Measurements from ENCODE around the gene ADCY9. TPM values are rescaled to one million over a fixed set of nuclear protein-coding genes. Genes with fewer than 3 reads are reported as not detected.
"Not testable (repeated sequence)": the region's sequence is repeated elsewhere in the genome, so short reads cannot be mapped to it uniquely, and the experiment has no call there.

Gene ADCY9
- total and polyA plus RNA-seq, 2 donors from 2014 or later, result 6.8 to 23.7 TPM

DNA sequence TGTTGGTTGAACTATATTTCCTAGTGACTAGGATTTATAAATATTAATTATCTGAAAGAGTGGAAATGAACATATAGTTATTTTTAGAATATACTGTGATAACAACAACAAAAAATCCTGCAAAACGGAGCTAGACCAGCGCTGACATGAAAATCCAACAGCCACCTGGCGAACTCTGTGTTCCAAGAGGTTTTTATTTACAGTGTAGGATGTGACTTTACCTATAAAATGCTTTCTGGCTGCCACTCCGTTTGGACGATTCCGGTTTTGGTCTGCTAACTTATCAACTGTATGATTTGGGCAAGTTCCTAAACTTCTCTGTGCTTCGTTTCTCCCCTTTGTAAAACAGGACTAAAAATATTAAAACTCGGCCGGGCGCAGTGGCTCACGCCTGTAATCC is 73.7 kb downstream of the ADCY9 start:
- H3K36me3 ChIP-seq (ENCODE audit: control insufficient read depth in 2 of 3, insufficient read depth in 3 of 3, low read length in 3 of 3), result no peaks in the 10 kb centered on the region
- H3K4me3 ChIP-seq (ENCODE audit: low read length in 3 of 3), result no peak overlapping the region
- FAIRE-seq (no peak), DNase-seq (no peak)
- intact Hi-C loops (cut with DNase I), result no loop called here
- H3K27me3 ChIP-seq (ENCODE audit: control insufficient read depth, insufficient read depth, low read length), result no peaks in the 10 kb centered on the region
- H3K9me3 ChIP-seq (ENCODE audit: control insufficient read depth in 2 of 3, insufficient read depth in 1 of 3, low read length in 3 of 3), result no peaks in the 10 kb centered on the region
- no peaks in the 10 kb centered on the region for H3K4me1 ChIP-seq (ENCODE audit: control insufficient read depth in 2 of 3, insufficient read depth in 2 of 3, low read depth in 1 of 3, low read length in 3 of 3)
- no peak overlapping the region for H3K9ac ChIP-seq (ENCODE audit: low read length in 3 of 3)
- TF ChIP-seq, protein P1, sequence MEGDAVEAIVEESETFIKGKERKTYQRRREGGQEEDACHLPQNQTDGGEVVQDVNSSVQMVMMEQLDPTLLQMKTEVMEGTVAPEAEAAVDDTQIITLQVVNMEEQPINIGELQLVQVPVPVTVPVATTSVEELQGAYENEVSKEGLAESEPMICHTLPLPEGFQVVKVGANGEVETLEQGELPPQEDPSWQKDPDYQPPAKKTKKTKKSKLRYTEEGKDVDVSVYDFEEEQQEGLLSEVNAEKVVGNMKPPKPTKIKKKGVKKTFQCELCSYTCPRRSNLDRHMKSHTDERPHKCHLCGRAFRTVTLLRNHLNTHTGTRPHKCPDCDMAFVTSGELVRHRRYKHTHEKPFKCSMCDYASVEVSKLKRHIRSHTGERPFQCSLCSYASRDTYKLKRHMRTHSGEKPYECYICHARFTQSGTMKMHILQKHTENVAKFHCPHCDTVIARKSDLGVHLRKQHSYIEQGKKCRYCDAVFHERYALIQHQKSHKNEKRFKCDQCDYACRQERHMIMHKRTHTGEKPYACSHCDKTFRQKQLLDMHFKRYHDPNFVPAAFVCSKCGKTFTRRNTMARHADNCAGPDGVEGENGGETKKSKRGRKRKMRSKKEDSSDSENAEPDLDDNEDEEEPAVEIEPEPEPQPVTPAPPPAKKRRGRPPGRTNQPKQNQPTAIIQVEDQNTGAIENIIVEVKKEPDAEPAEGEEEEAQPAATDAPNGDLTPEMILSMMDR (IDR thresholded peaks at IDR 0.05; ENCODE audit: borderline replicate concordance, extremely low read depth, insufficient read depth), result no peak
- H3K27ac ChIP-seq (ENCODE audit: low read depth in 2 of 2, low read length in 2 of 2), result no peak overlapping the region

DNA sequence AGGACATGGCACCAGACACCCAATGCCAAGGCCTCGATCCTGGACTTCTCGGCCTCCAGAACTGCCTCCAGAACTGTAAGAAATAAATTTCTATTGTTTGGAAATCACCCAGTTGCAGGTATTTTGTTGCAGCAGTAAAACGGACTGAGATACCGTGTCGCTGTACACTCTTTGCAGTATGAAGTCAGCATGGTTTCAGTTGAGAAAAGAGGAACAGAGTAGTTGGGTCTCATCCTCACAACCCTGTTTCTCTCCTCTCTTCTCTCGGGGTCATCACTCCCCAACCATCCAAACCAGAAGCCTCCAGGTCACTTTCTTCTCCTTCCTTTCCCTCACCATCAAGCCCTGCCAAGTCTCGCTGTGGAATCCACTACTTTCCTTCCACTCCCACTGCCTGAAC is 77.8 kb downstream of the ADCY9 start:
- TF ChIP-seq, protein P1 (IDR thresholded peaks at IDR 0.05; ENCODE audit: borderline replicate concordance, extremely low read depth, insufficient read depth), result no peak
- no peaks in the 10 kb centered on the region for H3K36me3 ChIP-seq (ENCODE audit: control insufficient read depth in 2 of 3, insufficient read depth in 3 of 3, low read length in 3 of 3)
- no peak overlapping the region for H3K27ac ChIP-seq (ENCODE audit: low read depth in 2 of 2, low read length in 2 of 2)
- no peaks in the 10 kb centered on the region for H3K9me3 ChIP-seq (ENCODE audit: control insufficient read depth in 2 of 3, insufficient read depth in 1 of 3, low read length in 3 of 3)
- H3K4me1 ChIP-seq (ENCODE audit: control insufficient read depth in 2 of 3, insufficient read depth in 2 of 3, low read depth in 1 of 3, low read length in 3 of 3), result no peaks in the 10 kb centered on the region
- intact Hi-C loops (cut with DNase I), result no loop called here
- no peak overlapping the region for H3K4me3 ChIP-seq (ENCODE audit: low read length in 3 of 3)
- DNase-seq (no peak), FAIRE-seq (no peak)
- no peak overlapping the region for H3K9ac ChIP-seq (ENCODE audit: low read length in 3 of 3)
- H3K27me3 ChIP-seq (ENCODE audit: control insufficient read depth, insufficient read depth, low read length), result no peaks in the 10 kb centered on the region

DNA sequence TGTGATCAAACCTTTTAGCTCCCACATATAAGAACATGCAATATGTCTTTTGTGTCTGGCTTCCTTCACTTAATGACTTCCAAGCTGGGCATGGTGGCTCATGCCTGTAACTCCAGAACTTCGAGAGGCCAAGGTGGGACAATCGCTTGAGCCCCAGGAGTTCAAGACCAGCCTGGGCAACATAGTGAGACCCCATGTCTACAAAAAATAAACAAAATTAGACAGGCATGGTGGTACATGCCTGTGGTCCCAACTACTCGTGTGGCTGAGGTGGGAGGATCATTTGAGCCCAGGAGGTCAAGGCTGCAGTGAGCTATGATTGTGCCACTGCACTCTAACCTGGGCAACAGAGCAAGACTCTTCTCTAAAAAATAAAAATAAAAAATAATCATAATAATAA is 79.3 kb downstream of the ADCY9 start:
- H3K27ac ChIP-seq (ENCODE audit: low read depth in 2 of 2, low read length in 2 of 2); H3K36me3 ChIP-seq (ENCODE audit: control insufficient read depth in 2 of 3, insufficient read depth in 3 of 3, low read length in 3 of 3); intact Hi-C loops (cut with DNase I); H3K9ac ChIP-seq (ENCODE audit: low read length in 3 of 3); H3K9me3 ChIP-seq (ENCODE audit: control insufficient read depth in 2 of 3, insufficient read depth in 1 of 3, low read length in 3 of 3); H3K27me3 ChIP-seq (ENCODE audit: control insufficient read depth, insufficient read depth, low read length); H3K4me3 ChIP-seq (ENCODE audit: low read length in 3 of 3); DNase-seq; FAIRE-seq; H3K4me1 ChIP-seq (ENCODE audit: control insufficient read depth in 2 of 3, insufficient read depth in 2 of 3, low read depth in 1 of 3, low read length in 3 of 3): not testable (repeated sequence)

DNA sequence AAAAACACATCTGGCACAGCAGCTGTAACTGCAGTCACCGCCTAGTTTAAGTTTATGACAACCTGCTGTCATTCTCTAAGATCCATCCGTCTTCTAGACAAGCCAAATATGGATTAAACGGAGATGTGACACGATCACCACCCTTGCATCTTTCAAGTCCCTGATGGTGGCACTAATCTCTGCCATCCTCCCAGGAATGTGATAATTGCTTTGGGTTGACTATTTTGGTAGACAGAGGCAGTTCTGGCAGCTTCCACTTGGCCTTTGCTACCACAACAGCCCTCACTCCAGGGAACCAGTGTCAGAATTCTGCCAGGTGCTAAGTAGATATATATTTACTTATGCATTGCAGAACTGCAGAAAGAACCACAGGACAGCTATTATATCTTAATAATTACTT is 81.3 kb downstream of the ADCY9 start:
- H3K36me3 ChIP-seq (ENCODE audit: control insufficient read depth in 2 of 3, insufficient read depth in 3 of 3, low read length in 3 of 3), result no peaks in the 10 kb centered on the region
- H3K4me3 ChIP-seq (ENCODE audit: low read length in 3 of 3), result no peak overlapping the region
- no peak for FAIRE-seq
- no peaks in the 10 kb centered on the region for H3K9me3 ChIP-seq (ENCODE audit: control insufficient read depth in 2 of 3, insufficient read depth in 1 of 3, low read length in 3 of 3)
- intact Hi-C loops (cut with DNase I), result no loop called here
- no peak overlapping the region for H3K9ac ChIP-seq (ENCODE audit: low read length in 3 of 3)
- no peak for DNase-seq
- TF ChIP-seq, protein P1 (IDR thresholded peaks at IDR 0.05; ENCODE audit: borderline replicate concordance, extremely low read depth, insufficient read depth), result no peak
- no peaks in the 10 kb centered on the region for H3K27me3 ChIP-seq (ENCODE audit: control insufficient read depth, insufficient read depth, low read length)
- no peak overlapping the region for H3K27ac ChIP-seq (ENCODE audit: low read depth in 2 of 2, low read length in 2 of 2)
- no peaks in the 10 kb centered on the region for H3K4me1 ChIP-seq (ENCODE audit: control insufficient read depth in 2 of 3, insufficient read depth in 2 of 3, low read depth in 1 of 3, low read length in 3 of 3)

Measured in kidney (tissue), 14 donors.